Measurements from ENCODE around the gene ANKFN1.

The ANKFN1 gene

GRCh38 chr17:56152874-56153602, at the start of gene ANKFN1:
Gene ANKFN1 (plus strand): TSS chr17:56153475. CDS start chr17:56212668, 59,193 bp downstream.
- no peak for DNase-seq

GRCh38 chr17:56108811-56109284, 44.4 kb upstream of the ANKFN1 start:
- no peak for DNase-seq

- DNase-seq: no peak
Observed at GRCh38 chr17:56109836-56110235, 43.4 kb upstream of the ANKFN1 start.

- no peak for DNase-seq
Observed at GRCh38 chr17:56110463-56111135, 42.7 kb upstream of the ANKFN1 start.

- DNase-seq: no peak
Observed at GRCh38 chr17:56111706-56112485, 41.4 kb upstream of the ANKFN1 start.

GRCh38 chr17:56113486-56113885, 39.8 kb upstream of the ANKFN1 start:
- no peak for DNase-seq

- DNase-seq: no peak
Observed at GRCh38 chr17:56114469-56114868, 38.8 kb upstream of the ANKFN1 start.

- DNase-seq: no peak
Observed at GRCh38 chr17:56119191-56119590, 34.1 kb upstream of the ANKFN1 start.

- no peak for DNase-seq
Observed at GRCh38 chr17:56119936-56120335, 33.3 kb upstream of the ANKFN1 start.

GRCh38 chr17:56121191-56122051, 31.9 kb upstream of the ANKFN1 start:
- DNase-seq: no peak

- DNase-seq: peak in 1 of 2 donors; percentile 57
Observed at GRCh38 chr17:56125830-56126819, 27.1 kb upstream of the ANKFN1 start.

- DNase-seq: no peak
Observed at GRCh38 chr17:56130026-56130425, 23.2 kb upstream of the ANKFN1 start.

- no peak for DNase-seq
Observed at GRCh38 chr17:56130631-56131030, 22.6 kb upstream of the ANKFN1 start.

- DNase-seq: no peak
Observed at GRCh38 chr17:56131431-56131830, 21.8 kb upstream of the ANKFN1 start.

GRCh38 chr17:56136301-56136700, 17.0 kb upstream of the ANKFN1 start:
- no peak for DNase-seq

GRCh38 chr17:56141046-56141839, 12.0 kb upstream of the ANKFN1 start:
- DNase-seq: no peak

GRCh38 chr17:56142325-56142724, 10.9 kb upstream of the ANKFN1 start:
- no peak for DNase-seq

- no peak for DNase-seq
Observed at GRCh38 chr17:56142781-56143180, 10.5 kb upstream of the ANKFN1 start.

- no peak for DNase-seq
Observed at GRCh38 chr17:56144223-56144622, 9.1 kb upstream of the ANKFN1 start.

GRCh38 chr17:56146534-56146933, 6.7 kb upstream of the ANKFN1 start:
- DNase-seq: no peak

Data from inflammatory macrophage treated with lipopolysaccharide for 1 hour (primary cell).